NB4 (cell line): ENCODE measurements around the gene L3MBTL4.

Experiments
- CTCF ChIP-seq: IDR thresholded peaks from one replicate; pipeline ENCODE4 v1.5.1; 2012; ENCODE audit warnings: low read depth, low read length
- POLR2A ChIP-seq: IDR thresholded peaks from 2 replicates; pipeline ENCODE4 v1.6.1; 2011; ENCODE audit warnings: mild to moderate bottlenecking; ENCODE audit not compliant: insufficient read length; ENCODE audit errors: extremely low read depth

DNA sequence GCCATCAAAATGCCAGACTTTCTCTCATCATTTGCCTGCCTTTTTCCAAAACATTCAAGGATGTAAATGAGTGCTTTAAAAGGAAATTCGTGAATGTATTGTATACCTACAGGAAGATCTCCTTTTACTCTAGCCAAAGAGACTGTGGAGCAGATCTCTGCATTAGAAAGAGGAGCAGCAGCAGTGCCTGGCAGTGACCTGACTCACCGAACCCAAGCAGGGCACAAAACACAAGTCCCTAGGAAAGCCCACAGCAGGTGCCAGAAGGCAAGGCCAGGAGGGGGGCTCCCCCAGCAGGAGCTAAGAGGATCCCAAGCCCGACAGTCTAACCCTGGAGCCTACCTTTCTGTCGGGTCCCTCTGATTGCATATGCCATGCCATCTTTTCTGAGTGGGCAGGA, 47.9 kb downstream of the L3MBTL4 start:
- TF ChIP-seq POLR2A = no peak
- no peak for TF ChIP-seq CTCF
